Measurements from ENCODE around the gene LMOD1.

LMOD1 gene

GRCh38 chr1:201892211-201892610 lies 54.1 kb downstream of the LMOD1 start:
- no peak for DNase-seq (ENCODE audit: low read depth, low spot score)

- DNase-seq (ENCODE audit: low read depth, low spot score) = no peak
These were observed 54.8 kb downstream of the LMOD1 start for GRCh38 chr1:201891451-201892045.

DNA sequence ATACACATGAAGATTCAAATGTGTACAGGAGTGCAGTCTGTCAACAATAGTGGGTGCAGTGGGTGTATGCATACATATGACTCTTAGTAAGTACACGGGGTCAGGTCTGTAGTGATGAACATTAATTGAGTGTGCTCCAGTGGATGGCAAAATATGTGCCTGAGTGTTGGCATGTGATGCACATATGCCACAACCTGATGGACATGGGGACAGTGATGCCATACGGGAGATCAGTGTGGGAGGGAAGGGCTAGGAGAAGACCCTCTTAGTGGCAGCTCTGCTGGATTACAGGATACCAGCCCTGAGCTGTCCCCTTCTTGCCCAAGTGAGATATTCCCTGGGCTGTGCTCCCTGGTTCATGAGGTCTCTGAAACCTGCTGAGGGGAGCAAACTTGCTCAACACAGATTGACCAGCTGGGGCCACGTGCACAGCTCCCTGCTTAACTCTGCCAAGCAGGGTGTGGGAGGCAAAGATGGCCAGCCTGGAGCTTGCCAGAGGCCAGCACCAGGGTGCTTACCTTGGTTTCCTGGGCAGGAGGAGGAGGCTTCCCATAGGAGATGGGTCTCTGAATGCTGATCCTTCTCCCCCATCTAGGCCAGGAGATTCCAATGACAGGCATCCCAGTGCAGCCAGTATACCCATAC lies 55.4 kb downstream of the LMOD1 start:
- DNase-seq (ENCODE audit: low read depth, low spot score) = no peak

GRCh38 chr1:201890223-201890622 lies 56.1 kb downstream of the LMOD1 start:
- DNase-seq (ENCODE audit: low read depth, low spot score) = no peak

- no peak for DNase-seq (ENCODE audit: low read depth, low spot score)
These were observed 57.0 kb downstream of the LMOD1 start for GRCh38 chr1:201889090-201889968.

- DNase-seq (ENCODE audit: low read depth, low spot score) = no peak
These were observed 57.9 kb downstream of the LMOD1 start, which contains the start of gene SHISA4 for GRCh38 chr1:201888282-201889089. SHISA4 (plus strand) TSS chr1:201888898; CDS start chr1:201888995, 97 bp downstream.

DNA sequence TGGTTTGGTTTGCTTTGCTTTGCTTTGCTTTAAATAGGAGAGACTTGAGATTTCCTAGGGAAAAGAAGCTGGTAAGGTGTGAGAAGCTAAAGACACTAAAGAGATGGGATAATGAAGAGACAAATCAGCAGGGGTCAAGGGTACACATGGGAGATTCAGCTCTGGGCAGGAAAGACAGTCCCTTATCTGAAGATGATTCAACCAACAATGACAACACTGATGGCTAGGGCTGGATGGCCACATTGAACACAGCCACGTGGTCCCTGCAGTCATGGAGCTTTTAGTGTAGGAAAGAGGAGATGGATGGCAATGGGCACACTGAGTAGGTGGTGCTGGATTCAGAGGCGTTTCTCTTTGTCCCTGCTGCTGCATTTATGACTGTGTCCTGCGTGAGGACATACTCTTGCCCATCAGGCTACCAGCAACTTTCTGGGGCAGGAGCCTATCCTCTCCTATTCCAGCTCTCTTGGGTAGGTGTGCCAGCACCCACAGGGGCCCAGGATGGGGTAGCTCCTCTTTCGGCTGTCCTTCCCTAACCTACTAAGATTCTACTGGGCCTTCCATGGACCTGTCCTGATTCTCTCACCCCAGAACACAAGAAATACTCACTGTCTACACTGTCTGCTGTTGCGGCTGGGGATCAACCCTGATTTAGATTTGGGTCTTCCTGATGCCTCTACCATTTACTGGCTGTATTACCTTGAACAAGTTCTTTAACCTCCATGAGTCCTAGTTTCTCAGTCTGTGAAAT lies 59.1 kb downstream of the LMOD1 start:
- no peak for DNase-seq (ENCODE audit: low read depth, low spot score)

- DNase-seq (ENCODE audit: low read depth, low spot score) = no peak
These were observed 60.1 kb downstream of the LMOD1 start for GRCh38 chr1:201886103-201886885.

DNA sequence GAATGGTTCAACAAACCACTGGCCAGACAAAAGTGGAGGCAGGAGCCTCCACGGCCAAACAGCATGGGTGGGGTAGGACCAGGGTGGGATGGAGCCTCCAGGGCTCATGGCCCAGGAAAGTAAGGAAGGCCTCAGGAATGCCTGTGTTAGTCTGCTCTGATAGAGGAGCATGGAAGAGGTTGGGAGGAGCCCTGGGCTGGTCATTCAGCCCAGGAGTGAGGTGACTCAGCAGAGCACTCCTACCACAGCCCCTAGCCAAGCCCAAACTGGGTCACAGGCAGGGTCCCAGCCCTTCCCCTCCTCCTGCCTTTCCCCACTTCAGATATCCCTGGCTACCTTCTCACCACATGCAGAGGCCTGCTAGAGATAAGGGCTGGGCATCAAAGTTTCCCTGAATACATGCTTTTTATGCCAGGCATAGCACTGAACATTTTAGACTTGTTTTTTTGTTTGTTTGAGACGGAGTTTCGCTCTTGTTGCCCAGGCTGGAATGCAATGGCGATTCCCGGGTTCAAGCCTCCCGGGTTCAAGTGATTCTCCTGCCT lies 60.7 kb downstream of the LMOD1 start:
- DNase-seq (ENCODE audit: low read depth, low spot score) = no peak

DNA sequence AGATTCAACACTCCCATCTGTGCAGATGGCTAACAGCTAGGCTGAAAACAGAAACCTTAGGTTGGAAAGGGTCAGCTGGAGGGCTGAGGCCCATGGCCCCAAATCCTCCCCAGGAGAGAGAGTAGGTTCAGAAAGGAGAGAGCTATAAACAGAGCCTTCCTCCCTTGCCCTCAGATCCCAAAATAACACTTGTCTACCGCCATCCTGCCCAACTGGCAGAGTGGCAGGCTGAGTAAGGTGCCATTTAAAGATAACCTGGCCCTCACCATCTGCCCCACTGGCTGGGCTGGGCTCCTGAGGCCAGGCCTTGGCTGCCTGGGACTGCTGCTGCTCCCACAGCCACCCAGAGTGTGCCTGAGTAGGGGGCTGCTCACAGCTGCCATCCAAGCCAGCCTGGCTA lies 61.9 kb downstream of the LMOD1 start:
- DNase-seq (ENCODE audit: low read depth, low spot score) = no peak

DNA sequence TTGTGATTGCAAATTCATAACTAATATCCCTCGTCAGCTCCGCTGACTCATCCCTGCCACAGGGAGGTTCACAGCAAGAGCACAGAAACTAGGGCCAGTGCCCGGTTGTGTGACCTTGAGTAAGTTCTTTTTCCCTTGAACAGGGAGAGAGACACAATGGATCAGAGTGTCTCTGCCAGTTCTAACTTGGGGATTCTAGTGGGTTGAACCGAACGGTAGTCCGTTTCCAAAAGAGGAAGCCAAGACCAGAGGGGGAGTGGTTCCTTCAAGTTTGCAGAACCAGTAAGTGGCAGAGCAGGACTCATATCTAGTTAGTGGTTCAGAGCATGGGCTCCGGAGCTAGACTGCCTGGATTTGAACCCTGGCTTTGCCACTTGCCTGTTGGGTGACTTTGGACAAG lies 62.6 kb downstream of the LMOD1 start:
- no peak for DNase-seq (ENCODE audit: low read depth, low spot score)

DNA sequence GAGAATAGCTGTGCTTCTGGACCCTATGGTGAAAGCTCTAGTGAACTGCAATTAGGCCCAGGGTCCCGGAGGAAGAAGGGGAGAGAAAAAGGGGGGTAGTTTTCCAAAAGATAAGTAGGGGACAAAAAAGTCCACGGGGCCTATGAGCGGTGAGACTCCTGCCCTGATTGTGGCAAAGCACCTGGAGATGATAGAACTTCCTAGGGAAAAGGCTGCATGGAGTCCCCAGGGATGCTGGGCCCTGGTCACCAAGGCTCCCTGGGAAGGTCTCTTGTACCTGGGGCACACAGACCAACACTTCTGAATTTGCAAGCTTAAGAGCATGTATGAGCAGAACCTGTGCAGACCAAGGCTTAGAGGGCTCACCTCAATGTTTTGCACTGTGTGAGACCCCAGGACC lies 63.1 kb downstream of the LMOD1 start:
- no peak for DNase-seq (ENCODE audit: low read depth, low spot score)

- no peak for DNase-seq (ENCODE audit: low read depth, low spot score)
These were observed 63.6 kb downstream of the LMOD1 start for GRCh38 chr1:201882665-201883132.

DNA sequence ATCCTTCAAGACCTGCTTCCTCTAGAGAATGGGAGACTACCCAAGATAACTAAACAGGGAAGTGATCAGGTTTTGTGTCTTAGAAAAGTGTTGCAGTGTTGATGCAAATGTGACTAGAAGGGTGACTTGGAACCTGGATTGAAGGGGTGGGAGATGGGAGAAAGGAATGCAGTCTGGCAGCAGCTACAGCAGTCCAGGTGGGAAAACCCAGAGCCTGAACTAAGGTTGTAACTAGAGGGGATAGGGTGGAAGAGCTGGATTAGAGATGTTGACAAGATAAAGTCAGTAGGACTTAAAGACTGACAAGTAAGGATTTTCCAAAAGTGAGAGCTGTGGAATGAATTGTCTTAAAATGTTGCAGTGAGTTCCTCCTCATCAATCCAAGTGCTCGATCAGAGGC lies 64.7 kb downstream of the LMOD1 start:
- DNase-seq (ENCODE audit: low read depth, low spot score) = no peak

- DNase-seq (ENCODE audit: low read depth, low spot score) = no peak
These were observed 65.3 kb downstream of the LMOD1 start for GRCh38 chr1:201880928-201881571.

- no peak for DNase-seq (ENCODE audit: low read depth, low spot score)
These were observed 68.4 kb downstream of the LMOD1 start for GRCh38 chr1:201877877-201878401.

DNA sequence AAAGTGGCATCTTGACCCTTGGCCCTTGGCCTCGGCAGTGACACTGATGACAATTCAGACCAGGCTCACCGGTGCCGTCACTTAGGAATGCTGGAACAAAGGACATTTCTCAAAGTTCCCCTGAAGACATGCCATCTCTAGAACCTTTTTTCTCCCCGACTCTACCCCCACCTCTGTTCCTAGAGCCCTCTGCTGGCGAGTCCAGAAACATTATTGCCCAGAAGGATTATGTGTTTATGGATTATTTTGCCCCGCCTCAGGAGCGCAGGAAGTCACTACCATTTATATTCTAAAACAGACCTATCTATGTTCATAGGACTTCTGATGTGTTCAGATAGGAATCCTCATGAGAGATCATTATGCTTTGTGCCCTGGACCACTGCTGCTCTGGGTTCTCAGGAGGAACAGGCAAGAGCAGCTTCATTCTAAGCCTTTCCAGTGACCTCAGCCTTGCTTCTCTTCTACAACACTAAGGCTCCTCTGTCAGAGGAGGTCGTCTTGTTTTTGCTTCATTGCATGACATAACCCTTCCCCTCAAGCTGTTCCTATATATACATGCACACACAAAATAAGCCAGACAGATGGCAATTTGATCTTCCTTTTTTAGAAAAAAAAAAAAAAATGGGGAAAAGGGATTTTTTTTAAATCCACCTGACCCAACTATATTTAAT lies 70.1 kb downstream of the LMOD1 start:
- no peak for DNase-seq (ENCODE audit: low read depth, low spot score)

DNA sequence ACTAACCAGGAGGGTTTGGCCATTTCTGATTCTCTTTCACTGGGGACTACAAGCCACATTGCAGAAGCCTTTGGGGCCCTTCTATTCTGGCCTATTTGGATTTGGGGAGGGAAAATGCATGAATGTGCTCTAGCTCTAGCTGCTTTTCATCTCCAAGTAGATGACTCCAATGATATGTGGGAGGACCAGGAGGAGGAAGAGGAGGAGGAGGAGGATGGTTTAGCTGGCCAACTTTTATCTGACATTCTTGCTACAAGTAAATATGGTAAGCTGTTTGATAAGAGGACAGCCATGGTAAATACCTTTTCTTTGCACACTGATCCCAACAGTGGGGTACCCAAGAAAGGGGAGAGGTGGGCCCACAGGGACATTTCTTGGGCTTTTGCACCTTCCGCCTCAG lies 71.7 kb downstream of the LMOD1 start:
- DNase-seq (ENCODE audit: low read depth, low spot score) = no peak

- DNase-seq (ENCODE audit: low read depth, low spot score) = no peak
These were observed 76.0 kb downstream of the LMOD1 start for GRCh38 chr1:201870397-201870796.

Measured in smooth muscle cell of the brain vasculature (primary cell).